ENCODE results near the gene FBXW5.

The FBXW5 gene

DNA sequence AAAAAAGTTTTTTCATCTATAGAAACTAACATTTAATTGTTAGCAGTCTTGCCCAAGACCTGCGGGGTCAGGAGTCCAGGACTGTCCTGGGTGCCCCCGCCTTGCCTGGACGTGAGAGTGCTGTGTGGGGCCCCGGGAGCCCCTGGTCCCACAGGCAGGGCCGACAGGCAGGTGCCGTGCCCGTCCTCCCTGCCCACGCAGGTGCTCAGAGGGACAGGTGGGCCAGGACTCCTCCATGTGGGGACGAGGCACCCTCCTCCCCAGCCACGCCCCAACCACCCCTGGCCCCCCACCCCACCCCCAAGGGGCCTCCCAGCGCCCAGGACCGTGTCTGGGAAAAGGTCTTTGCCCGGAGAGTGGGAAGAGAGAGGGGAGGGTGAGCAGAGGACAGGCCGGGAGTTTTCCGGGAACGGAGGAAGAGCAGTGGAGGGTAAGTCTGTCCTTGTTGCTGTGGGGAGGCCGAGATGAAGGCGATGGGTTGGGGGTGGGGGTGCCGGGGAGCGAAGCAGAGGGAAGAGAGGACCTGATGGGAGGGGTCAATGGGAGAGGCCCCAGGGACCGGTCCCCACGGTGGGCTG lies 4.8 kb upstream of the FBXW5 start:
- no peak for TF ChIP-seq CTCF (IDR thresholded peaks at IDR 0.05; ENCODE audit: borderline replicate concordance, insufficient read depth, low read depth, low read length)
- peak overlapping the region; percentile 65 for H3K4me3 ChIP-seq (ENCODE audit: low read depth, low read length)

GRCh38 chr9:136947955-136948510 lies 3.5 kb upstream of the FBXW5 start:
- TF ChIP-seq CTCF (IDR thresholded peaks at IDR 0.05; ENCODE audit: borderline replicate concordance, insufficient read depth, low read depth, low read length): peak; percentile 60
- H3K4me3 ChIP-seq (ENCODE audit: low read depth, low read length): no peak overlapping the region

GRCh38 chr9:136947028-136947891 lies 2.7 kb upstream of the FBXW5 start:
- no peak for TF ChIP-seq CTCF (IDR thresholded peaks at IDR 0.05; ENCODE audit: borderline replicate concordance, insufficient read depth, low read depth, low read length)

DNA sequence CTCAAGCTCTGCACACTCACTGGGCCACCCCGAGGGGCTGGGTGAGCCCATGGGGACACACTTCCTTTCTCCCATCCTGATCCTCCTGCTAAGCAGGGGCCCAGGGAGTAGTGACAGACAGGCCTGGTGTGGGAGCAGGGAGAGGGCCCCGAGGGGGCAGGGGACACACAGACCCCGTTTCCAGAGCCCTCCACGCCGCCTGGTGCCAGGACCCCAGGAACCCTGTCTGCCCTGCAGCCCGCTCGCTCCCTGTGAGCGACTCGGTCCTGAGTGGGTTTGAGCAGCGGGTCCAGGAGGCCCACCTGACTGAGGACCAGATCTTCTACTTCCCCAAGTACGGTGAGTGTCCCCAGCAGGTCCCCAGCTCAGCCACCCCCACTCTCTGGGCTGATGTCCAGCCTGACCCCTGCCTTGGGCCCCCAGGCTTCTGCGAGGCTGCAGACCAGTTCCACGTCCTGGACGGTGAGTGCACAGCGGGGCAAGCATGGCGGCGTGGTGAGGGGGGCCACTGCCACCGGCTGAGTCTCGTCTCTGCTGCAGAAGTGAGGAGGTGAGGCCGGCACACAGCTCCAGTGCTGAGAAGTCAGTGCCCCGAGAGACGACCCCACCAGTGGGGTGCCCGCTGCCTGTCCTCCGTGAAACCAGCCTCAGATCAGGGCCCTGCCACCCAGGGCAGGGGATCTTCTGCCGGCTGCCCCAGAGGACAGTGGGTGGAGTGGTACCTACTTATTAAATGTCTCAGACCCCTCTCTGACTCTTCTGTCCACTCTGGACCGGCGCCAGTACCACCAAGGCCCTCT lies 1.9 kb upstream of the FBXW5 start:
- no peak overlapping the region for H3K4me3 ChIP-seq (ENCODE audit: low read depth, low read length)
- TF ChIP-seq CTCF (IDR thresholded peaks at IDR 0.05; ENCODE audit: borderline replicate concordance, insufficient read depth, low read depth, low read length): no peak

More at GRCh38 chr9:136947028-136947891, 2.7 kb upstream of the FBXW5 start:
- H3K4me3 ChIP-seq (ENCODE audit: low read depth, low read length): no peak overlapping the region

GRCh38 chr9:136945333-136946227 lies 1.0 kb upstream of the FBXW5 start:
- H3K4me3 ChIP-seq (ENCODE audit: low read depth, low read length): no peak overlapping the region
- no peak for TF ChIP-seq CTCF (IDR thresholded peaks at IDR 0.05; ENCODE audit: borderline replicate concordance, insufficient read depth, low read depth, low read length)

GRCh38 chr9:136944212-136944518 lies 373 bp downstream of the FBXW5 start:
- TF ChIP-seq CTCF (IDR thresholded peaks at IDR 0.05; ENCODE audit: borderline replicate concordance, insufficient read depth, low read depth, low read length): peak; percentile 23; the same call in 1 of the 2 replicates

More at GRCh38 chr9:136944212-136944518, 373 bp downstream of the FBXW5 start:
- peak overlapping the region; percentile 94 for H3K4me3 ChIP-seq (ENCODE audit: low read depth, low read length)

Measured in GM12875 (cell line).